Measurements from ENCODE around the gene COL11A2. TPM values are rescaled to one million over a fixed set of nuclear protein-coding genes. Genes with fewer than 3 reads are reported as not detected.
A peak's percentile ranks its signal among the peaks of the same experiment; 100 is the strongest.

The COL11A2 gene
- total RNA-seq, 1 experiment from 2014 or later: 7.6 TPM

- RAD21 ChIA-PET (ENCODE audit: low non-redundant PET in 1 of 2, low total read pairs in 2 of 2, uncharacterized antibody in 2 of 2, unreplicated experiment in 2 of 2): no interaction called here
- intact Hi-C loops (cut with micrococcal nuclease): no loop called here
- no peaks in the 10 kb centered on the region for H3K36me3 ChIP-seq (ENCODE audit: control insufficient read depth in 1 of 2, insufficient read depth in 2 of 2, low read length in 2 of 2)
- CTCF ChIA-PET: interaction anchor here (0.7 to 3.9 kb wide), 18 partner anchors 9 to 265 kb away, joined by 3 to 49 read pairs (median 5); partner anchors contain the start of gene ZBTB22
- no peaks in the 10 kb centered on the region for H3K9me3 ChIP-seq (ENCODE audit: control insufficient read depth in 1 of 2, insufficient read depth in 1 of 2, low read depth in 1 of 2, low read length in 2 of 2)
- H4K20me1 ChIP-seq (ENCODE audit: insufficient read depth): no peaks in the 10 kb centered on the region
- no peak overlapping the region for H3K4me2 ChIP-seq (ENCODE audit: low read length)
- no peaks in the 10 kb centered on the region for H3K27me3 ChIP-seq (ENCODE audit: insufficient read depth, low read length)
- H2AFZ ChIP-seq (ENCODE audit: low read depth, low read length, poor library complexity, severe bottlenecking): no peak overlapping the region
- H3K4me1 ChIP-seq (ENCODE audit: control insufficient read depth in 1 of 2, insufficient read depth in 2 of 2, low read length in 2 of 2): peaks cover 0 to 8% of the 10 kb centered on the region in 2 experiments; a peak in 1 of 4 replicates
- peak; percentile 35 for DNase-seq (ENCODE audit: low read depth, low spot score)
- POLR2A ChIA-PET: interaction anchor here (0.6 to 1.4 kb wide), 2 partner anchors 10 to 122 kb away, joined by 3 read pairs; no protein-coding TSS in a partner anchor
- peak; percentile 36 for TF ChIP-seq RAD21 (IDR thresholded peaks at IDR 0.05; ENCODE audit: low read depth)
- peak; percentile 45; the same call in 1 of the 2 replicates for TF ChIP-seq CBX3 (IDR thresholded peaks at IDR 0.05; ENCODE audit: low read depth)
- peak; percentile 50 to 86 (median 85); a peak in 5 of 6 replicates for TF ChIP-seq CTCF (IDR thresholded peaks at IDR 0.05 in 2 of 3, conservative IDR thresholded peaks at IDR 0.05 in 1 of 3; ENCODE audit: borderline replicate concordance in 1 of 3, insufficient read depth in 1 of 3, low read depth in 2 of 3, low read length in 2 of 3)
- no peak for TF ChIP-seq ZFX (IDR thresholded peaks at IDR 0.05)
- H3K9me2 ChIP-seq (ENCODE audit: insufficient read depth): no peaks in the 10 kb centered on the region
- H3K4me3 ChIP-seq (replicated peaks in 1 of 2; ENCODE audit: low read depth in 1 of 2, low read length in 2 of 2): no peak overlapping the region
- BruUV-seq (replicated peaks): no TSS peak
- H3K9ac ChIP-seq (ENCODE audit: low read length): no peak overlapping the region
- H3K27ac ChIP-seq (ENCODE audit: low read depth, low read length): no peak overlapping the region
- H3K79me2 ChIP-seq (ENCODE audit: insufficient read depth, low read length): no peaks in the 10 kb centered on the region
- peak; percentile 65 for ATAC-seq
Observed at GRCh38 chr6:33126101-33126714, 66.1 kb downstream of the COL11A2 start.

- ChIA-PET RAD21 (ENCODE audit: low non-redundant PET in 1 of 2, low total read pairs in 2 of 2, uncharacterized antibody in 2 of 2, unreplicated experiment in 2 of 2) (interaction anchor here (1.4 to 1.5 kb wide), 2 partner anchors 123 kb away, joined by 4 read pairs; no protein-coding TSS in a partner anchor), POLR2A (no interaction called here), CTCF (interaction anchor here (1.2 to 3.9 kb wide), 5 partner anchors 23 to 193 kb away, joined by 3 to 49 read pairs (median 5); partner anchors contain the start of gene ZBTB22)
- Histone ChIP-seq H3K4me1 (ENCODE audit: control insufficient read depth in 1 of 2, insufficient read depth in 2 of 2, low read length in 2 of 2) (peaks cover 0 to 8% of the 10 kb centered on the region in 2 experiments; a peak in 1 of 4 replicates), H3K9me2 (ENCODE audit: insufficient read depth) (no peaks in the 10 kb centered on the region), H3K27ac (ENCODE audit: low read depth, low read length) (no peak overlapping the region), H3K79me2 (ENCODE audit: insufficient read depth, low read length) (no peaks in the 10 kb centered on the region), H3K27me3 (ENCODE audit: insufficient read depth, low read length) (no peaks in the 10 kb centered on the region), H3K4me2 (ENCODE audit: low read length) (no peak overlapping the region), H4K20me1 (ENCODE audit: insufficient read depth) (no peaks in the 10 kb centered on the region), H2AFZ (ENCODE audit: low read depth, low read length, poor library complexity, severe bottlenecking) (peak overlapping the region; percentile 56), H3K36me3 (ENCODE audit: control insufficient read depth in 1 of 2, insufficient read depth in 2 of 2, low read length in 2 of 2) (no peaks in the 10 kb centered on the region), H3K9ac (ENCODE audit: low read length) (no peak overlapping the region), H3K4me3 (replicated peaks in 1 of 2; ENCODE audit: low read depth in 1 of 2, low read length in 2 of 2) (no peak overlapping the region), H3K9me3 (ENCODE audit: control insufficient read depth in 1 of 2, insufficient read depth in 1 of 2, low read depth in 1 of 2, low read length in 2 of 2) (no peaks in the 10 kb centered on the region)
- DNase-seq (ENCODE audit: low read depth, low spot score): no peak
- ATAC-seq: no peak
- intact Hi-C loops (cut with micrococcal nuclease): no loop called here
- BruUV-seq (replicated peaks): no TSS peak
- TF ChIP-seq SIN3A (IDR thresholded peaks at IDR 0.05; ENCODE audit: low read depth): no peak
- no peak for TF ChIP-seq RAD21 (IDR thresholded peaks at IDR 0.05; ENCODE audit: low read depth)
- TF ChIP-seq EGR1 (IDR thresholded peaks at IDR 0.05; ENCODE audit: low read depth): no peak
- TF ChIP-seq JUND (IDR thresholded peaks at IDR 0.05): no peak
- no peak for TF ChIP-seq EZH2phosphoT487 (IDR thresholded peaks at IDR 0.05; ENCODE audit: borderline replicate concordance)
- TF ChIP-seq ZNF274 (IDR thresholded peaks at IDR 0.05; ENCODE audit: low read depth, low read length): no peak
- no peak for TF ChIP-seq POLR2AphosphoS5 (IDR thresholded peaks at IDR 0.05; ENCODE audit: low read depth, low read length)
- no peak for TF ChIP-seq CBX3 (IDR thresholded peaks at IDR 0.05; ENCODE audit: low read depth)
- TF ChIP-seq SP1 (IDR thresholded peaks at IDR 0.05; ENCODE audit: low read depth): no peak
- TF ChIP-seq MAX (IDR thresholded peaks at IDR 0.05): no peak
- no peak for TF ChIP-seq REST (IDR thresholded peaks at IDR 0.05; ENCODE audit: low read depth)
- TF ChIP-seq TCF7L2 (IDR thresholded peaks at IDR 0.05; ENCODE audit: borderline replicate concordance, extremely low read depth, insufficient read depth, insufficient read length): no peak
Observed at GRCh38 chr6:33124947-33125346, 67.3 kb downstream of the COL11A2 start.
